Activated CD8-positive, alpha-beta T cell treated with anti-CD3 and anti-CD28 coated beads, Interleukin-2, amount 10 ng/mL, durations not matched to agents 7 days and 5 days (primary cell): ENCODE measurements around the gene DBN1. TPM values are rescaled to one million over a fixed set of nuclear protein-coding genes. Genes with fewer than 3 reads are reported as not detected.

Experiments used
- ATAC-seq: fragments of 150-1000 bp; cut with Tn5 transposase; one replicate; pipeline ENCODE4 v1.10.0; 2021; ENCODE audit warnings: moderate library complexity
- CTCF ChIA-PET: fragments of 350-600 bp; sonication (Branson Sonifier 250); formaldehyde crosslinking; loops from one replicate; lab custom pipeline; 2021; ENCODE audit warnings: antibody characterized with exemption; lab: Charles Lee
- POLR2A ChIA-PET: fragments of 350-600 bp; sonication (Branson Sonifier 250); formaldehyde crosslinking; loops from one replicate; lab custom pipeline; 2021; ENCODE audit warnings: antibody characterized with exemption; lab: Charles Lee
- DNase-seq: peaks from one replicate; pipeline ENCODE4 v3.0.0-alpha.2; 2020
- H3K27ac Mint-ChIP-seq: one replicate; pipeline ENCODE4 v1.8.0; 2021; ENCODE audit warnings: mild to moderate bottlenecking, mixed read lengths
- H3K27me3 Mint-ChIP-seq: one replicate; pipeline ENCODE4 v1.8.0; 2021; ENCODE audit warnings: low read depth, mixed read lengths
- H3K36me3 Mint-ChIP-seq: one replicate; pipeline ENCODE4 v1.8.0; 2021; ENCODE audit warnings: low read depth, mixed read lengths
- H3K4me1 Mint-ChIP-seq: one replicate; pipeline ENCODE4 v1.8.0; 2021; ENCODE audit warnings: low read depth, mixed read lengths
- H3K4me3 Mint-ChIP-seq: one replicate; pipeline ENCODE4 v1.8.0; 2021; ENCODE audit warnings: mild to moderate bottlenecking, mixed read lengths
- H3K9me3 Mint-ChIP-seq: one replicate; pipeline ENCODE4 v1.8.0; 2022; ENCODE audit warnings: mixed read lengths; ENCODE audit not compliant: insufficient read depth
- total RNA-seq, 2 experiments: library from RNA; stranded (reverse); gene quantifications; one replicate each; pipeline ENCODE4 v1.2.3, GENCODE V29; 2021

DBN1 gene
- total RNA-seq = 100 to 1,000 TPM in 1 of 2 experiments, 10 to 100 TPM in 1; 92.9 to 104 TPM

- Mint-ChIP-seq H3K36me3 (peaks cover 12% of the 10 kb centered on the region), H3K9me3 (no peaks in the 10 kb centered on the region), H3K27ac (peak within 1 kb of the TSS; percentile 83), H3K27me3 (peaks cover 4% of the 10 kb centered on the region), H3K4me1 (peaks cover 76% of the 10 kb centered on the region), H3K4me3 (peak within 1 kb of the TSS; percentile 80)
- ChIA-PET POLR2A (interaction anchor here (0.6 to 1.2 kb wide), 3 partner anchors 18 to 25 kb away, joined by 3 to 6 read pairs (median 4); no protein-coding TSS in a partner anchor), CTCF (interaction anchor here (1.9 to 4.0 kb wide), 6 partner anchors 9 to 84 kb away, joined by 4 to 45 read pairs (median 26); partner anchors contain the start of gene PDLIM7)
- DNase-seq (peak; percentile 51), ATAC-seq (peak; percentile 27)
These were observed at the start of gene DBN1 for GRCh38 chr5:177473443-177474001. TSS of gene DBN1 (minus strand) at chr5:177473634. CDS start at chr5:177473521, 113 bp downstream.

GRCh38 chr5:177520916-177521513 lies 47.6 kb upstream of the DBN1 start:
- Mint-ChIP-seq H3K27ac (peak overlapping the region; percentile 84), H3K4me1 (peaks cover 39% of the 10 kb centered on the region), H3K36me3 (peaks cover 37% of the 10 kb centered on the region), H3K27me3 (no peaks in the 10 kb centered on the region), H3K4me3 (no peak overlapping the region), H3K9me3 (no peaks in the 10 kb centered on the region)
- ChIA-PET POLR2A (no interaction called here), CTCF (interaction anchor here (0.9 to 1.4 kb wide), 2 partner anchors 26 to 64 kb away, joined by 3 to 4 read pairs; no protein-coding TSS in a partner anchor)
- no peak for ATAC-seq
- no peak for DNase-seq

- Mint-ChIP-seq H3K36me3 (peaks cover 40% of the 10 kb centered on the region), H3K27ac (peak overlapping the region; percentile 84), H3K4me1 (peaks cover 46% of the 10 kb centered on the region), H3K4me3 (no peak overlapping the region), H3K27me3 (no peaks in the 10 kb centered on the region), H3K9me3 (no peaks in the 10 kb centered on the region)
- CTCF ChIA-PET = no interaction called here
- ATAC-seq = no peak
- no peak for DNase-seq
- POLR2A ChIA-PET = no interaction called here
These were observed 46.8 kb upstream of the DBN1 start for GRCh38 chr5:177520271-177520670.

GRCh38 chr5:177519463-177520235 lies 46.2 kb upstream of the DBN1 start:
- Mint-ChIP-seq H3K4me3 (no peak overlapping the region), H3K36me3 (peaks cover 46% of the 10 kb centered on the region), H3K4me1 (peaks cover 52% of the 10 kb centered on the region), H3K27ac (peak overlapping the region; percentile 84), H3K27me3 (no peaks in the 10 kb centered on the region), H3K9me3 (no peaks in the 10 kb centered on the region)
- ChIA-PET POLR2A (no interaction called here), CTCF (no interaction called here)
- ATAC-seq = no peak
- no peak for DNase-seq

- ChIA-PET POLR2A (interaction anchor here (1.5 kb wide), 1 partner anchor 112 kb away, joined by 4 read pairs; no protein-coding TSS in a partner anchor), CTCF (interaction anchor here (0.9 to 2.2 kb wide), 8 partner anchors 8 to 126 kb away, joined by 3 to 18 read pairs (median 4); no protein-coding TSS in a partner anchor)
- peak; percentile 94 for ATAC-seq
- DNase-seq = peak; percentile 98
- peaks cover 55% of the 10 kb centered on the region for H3K4me1 Mint-ChIP-seq
- H3K27me3 Mint-ChIP-seq = no peaks in the 10 kb centered on the region
- H3K4me3 Mint-ChIP-seq = peak within 1 kb of the TSS; percentile 89
- no peaks in the 10 kb centered on the region for H3K9me3 Mint-ChIP-seq
- peak within 1 kb of the TSS; percentile 86 for H3K27ac Mint-ChIP-seq
- peaks cover 59% of the 10 kb centered on the region for H3K36me3 Mint-ChIP-seq
These were observed 43.5 kb upstream of the DBN1 start, which contains the start of gene DDX41 for GRCh38 chr5:177516601-177517568. TSS of gene DDX41 (minus strand) at chr5:177516961. CDS start at chr5:177516945, 16 bp downstream.

GRCh38 chr5:177515580-177515979 lies 42.1 kb upstream of the DBN1 start:
- ATAC-seq = no peak
- Mint-ChIP-seq H3K27me3 (no peaks in the 10 kb centered on the region), H3K9me3 (no peaks in the 10 kb centered on the region), H3K4me1 (peaks cover 42% of the 10 kb centered on the region), H3K4me3 (peak overlapping the region; percentile 89), H3K27ac (peak overlapping the region; percentile 86), H3K36me3 (peaks cover 59% of the 10 kb centered on the region)
- POLR2A ChIA-PET = interaction anchor here (0.9 to 1.5 kb wide), 2 partner anchors 12 to 111 kb away, joined by 3 to 4 read pairs; no protein-coding TSS in a partner anchor
- no peak for DNase-seq
- CTCF ChIA-PET = interaction anchor here (0.6 to 2.2 kb wide), 8 partner anchors 10 to 133 kb away, joined by 3 to 18 read pairs (median 4); partner anchors contain the start of gene PDLIM7

GRCh38 chr5:177514541-177514940 lies 41.1 kb upstream of the DBN1 start:
- H3K27ac Mint-ChIP-seq = no peak overlapping the region
- peaks cover 37% of the 10 kb centered on the region for H3K4me1 Mint-ChIP-seq
- DNase-seq = no peak
- peak overlapping the region; percentile 89 for H3K4me3 Mint-ChIP-seq
- CTCF ChIA-PET = interaction anchor here (1.4 kb wide), 1 partner anchor 13 kb away, joined by 4 read pairs; no protein-coding TSS in a partner anchor
- no peaks in the 10 kb centered on the region for H3K27me3 Mint-ChIP-seq
- no peaks in the 10 kb centered on the region for H3K9me3 Mint-ChIP-seq
- POLR2A ChIA-PET = interaction anchor here (1.5 kb wide), 1 partner anchor 38 kb away, joined by 3 read pairs; no protein-coding TSS in a partner anchor
- ATAC-seq = no peak
- peaks cover 53% of the 10 kb centered on the region for H3K36me3 Mint-ChIP-seq

GRCh38 chr5:177513500-177513899 lies 40.1 kb upstream of the DBN1 start:
- no peak for DNase-seq
- Mint-ChIP-seq H3K36me3 (peaks cover 53% of the 10 kb centered on the region), H3K4me1 (peaks cover 37% of the 10 kb centered on the region), H3K4me3 (no peak overlapping the region), H3K9me3 (no peaks in the 10 kb centered on the region), H3K27ac (no peak overlapping the region), H3K27me3 (no peaks in the 10 kb centered on the region)
- no peak for ATAC-seq
- ChIA-PET CTCF (interaction anchor here (1.4 kb wide), 1 partner anchor 12 kb away, joined by 4 read pairs; no protein-coding TSS in a partner anchor), POLR2A (interaction anchor here (1.5 kb wide), 1 partner anchor 36 kb away, joined by 3 read pairs; no protein-coding TSS in a partner anchor)

GRCh38 chr5:177512736-177513380 lies 39.4 kb upstream of the DBN1 start:
- no peak overlapping the region for H3K4me3 Mint-ChIP-seq
- DNase-seq = no peak
- ChIA-PET CTCF (no interaction called here), POLR2A (interaction anchor here (1.5 kb wide), 1 partner anchor 36 kb away, joined by 3 read pairs; no protein-coding TSS in a partner anchor)
- H3K4me1 Mint-ChIP-seq = peaks cover 37% of the 10 kb centered on the region
- no peak overlapping the region for H3K27ac Mint-ChIP-seq
- no peaks in the 10 kb centered on the region for H3K27me3 Mint-ChIP-seq
- no peak for ATAC-seq
- no peaks in the 10 kb centered on the region for H3K9me3 Mint-ChIP-seq
- peaks cover 53% of the 10 kb centered on the region for H3K36me3 Mint-ChIP-seq
